Activated gamma-delta T cell (primary cell): ENCODE data around the gene A3GALT2.
A peak's percentile ranks its signal among the peaks of the same experiment; 100 is the strongest.

Source experiments
- DNase-seq: peaks from one replicate; lab custom pipeline; 2025; lab: John Stamatoyannopoulos, UW
- total RNA-seq, 2 donors: gene quantifications; one replicate each; lab custom pipeline; 2026; lab: John Stamatoyannopoulos, UW

Gene A3GALT2
- total RNA-seq = 0.20 to 0.22 reads per million in 2 donors

- no peak for DNase-seq
Observed at GRCh38 chr1:33320619-33321165, at the start of gene A3GALT2. TSS of gene A3GALT2 (minus strand) at chr1:33321098. CDS start at chr1:33321098, 0 bp downstream.

GRCh38 chr1:33370301-33370700 lies 49.4 kb upstream of the A3GALT2 start:
- DNase-seq = no peak

- DNase-seq = no peak
Observed at GRCh38 chr1:33369764-33370163, 48.9 kb upstream of the A3GALT2 start.

- no peak for DNase-seq
Observed at GRCh38 chr1:33369081-33369480, 48.2 kb upstream of the A3GALT2 start.

GRCh38 chr1:33368431-33368830 lies 47.5 kb upstream of the A3GALT2 start:
- DNase-seq = no peak

GRCh38 chr1:33367485-33368405 lies 46.8 kb upstream of the A3GALT2 start:
- peak; percentile 38 for DNase-seq

- no peak for DNase-seq
Observed at GRCh38 chr1:33366762-33367484, 46.0 kb upstream of the A3GALT2 start.

GRCh38 chr1:33365560-33365997 lies 44.7 kb upstream of the A3GALT2 start:
- no peak for DNase-seq

- no peak for DNase-seq
Observed at GRCh38 chr1:33364565-33364918, 43.6 kb upstream of the A3GALT2 start.

- DNase-seq = no peak
Observed at GRCh38 chr1:33363470-33363861, 42.6 kb upstream of the A3GALT2 start.

GRCh38 chr1:33363021-33363420 lies 42.1 kb upstream of the A3GALT2 start:
- no peak for DNase-seq

- no peak for DNase-seq
Observed at GRCh38 chr1:33361532-33362235, 40.8 kb upstream of the A3GALT2 start.

- no peak for DNase-seq
Observed at GRCh38 chr1:33360367-33360766, 39.5 kb upstream of the A3GALT2 start.

GRCh38 chr1:33359931-33360330 lies 39.0 kb upstream of the A3GALT2 start:
- no peak for DNase-seq

GRCh38 chr1:33358795-33359503 lies 38.1 kb upstream of the A3GALT2 start:
- DNase-seq = no peak

GRCh38 chr1:33358114-33358794 lies 37.4 kb upstream of the A3GALT2 start:
- no peak for DNase-seq

- no peak for DNase-seq
Observed at GRCh38 chr1:33357099-33357498, 36.2 kb upstream of the A3GALT2 start.

- DNase-seq = no peak
Observed at GRCh38 chr1:33354707-33355316, 33.9 kb upstream of the A3GALT2 start.

GRCh38 chr1:33353531-33353930 lies 32.6 kb upstream of the A3GALT2 start:
- no peak for DNase-seq

- no peak for DNase-seq
Observed at GRCh38 chr1:33351281-33351660, 30.4 kb upstream of the A3GALT2 start.
